ENCODE measurements around the gene TMEM108. TPM values are rescaled to one million over a fixed set of nuclear protein-coding genes. Genes with fewer than 3 reads are reported as not detected.

Gene TMEM108
- total and polyA plus RNA-seq, 10 of the 15 experiments (the other 5 are each of a cell fraction or from before 2014, with no cell fraction given): 0.02 to 0.58 (median 0.12) TPM; not detected in 5

DNA sequence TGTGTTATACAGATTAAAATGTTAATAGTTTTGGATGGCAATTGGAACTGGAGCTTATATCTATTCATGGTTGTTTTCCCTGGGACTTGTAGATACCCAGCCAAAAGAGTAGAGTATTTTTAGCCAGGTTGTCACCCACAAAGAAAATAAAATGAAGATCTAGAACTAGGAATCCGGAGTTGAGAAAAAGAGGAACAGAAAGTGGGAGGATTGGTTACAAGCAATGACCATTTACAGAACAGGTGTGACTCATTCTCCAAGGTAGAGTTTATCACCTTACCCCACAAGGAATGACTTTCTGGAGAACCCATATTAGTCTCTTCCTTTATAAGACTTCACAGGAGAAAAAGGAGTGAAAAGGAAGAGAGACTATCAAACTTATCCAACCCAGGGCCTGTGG lies 99.8 kb downstream of the TMEM108 start (continued):
- no peak for TF ChIP-seq POLR2AphosphoS2 (IDR thresholded peaks at IDR 0.05; ENCODE audit: low read depth, low read length)
- no peak for TF ChIP-seq ZZZ3 (IDR thresholded peaks at IDR 0.05; ENCODE audit: control insufficient read depth, insufficient read length, low read depth)
- TF ChIP-seq GATAD2B (conservative IDR thresholded peaks at IDR 0.05; ENCODE audit: low read depth): 0 out of 2 replicates have a peak, but pooled peaks have one; percentile 34
- TF ChIP-seq RAD51 (IDR thresholded peaks at IDR 0.05): no peak
- no peak for TF ChIP-seq TAF1 (IDR thresholded peaks at IDR 0.05; ENCODE audit: borderline replicate concordance, low read depth, low read length)
- TF ChIP-seq PAX5 (IDR thresholded peaks at IDR 0.05; ENCODE audit: borderline replicate concordance, low read depth, low read length): 0 out of 2 replicates have a peak, but pooled peaks have one; percentile 30
- TF ChIP-seq ZNF24 (IDR thresholded peaks at IDR 0.05): no peak
- no peak for TF ChIP-seq PML (IDR thresholded peaks at IDR 0.05; ENCODE audit: low read length)
- peak; percentile 92 for TF ChIP-seq EED (IDR thresholded peaks at IDR 0.05; ENCODE audit: low read depth)
- TF ChIP-seq NFYA (IDR thresholded peaks at IDR 0.05; ENCODE audit: borderline replicate concordance, low read depth, low read length): no peak
- TF ChIP-seq, protein P1, sequence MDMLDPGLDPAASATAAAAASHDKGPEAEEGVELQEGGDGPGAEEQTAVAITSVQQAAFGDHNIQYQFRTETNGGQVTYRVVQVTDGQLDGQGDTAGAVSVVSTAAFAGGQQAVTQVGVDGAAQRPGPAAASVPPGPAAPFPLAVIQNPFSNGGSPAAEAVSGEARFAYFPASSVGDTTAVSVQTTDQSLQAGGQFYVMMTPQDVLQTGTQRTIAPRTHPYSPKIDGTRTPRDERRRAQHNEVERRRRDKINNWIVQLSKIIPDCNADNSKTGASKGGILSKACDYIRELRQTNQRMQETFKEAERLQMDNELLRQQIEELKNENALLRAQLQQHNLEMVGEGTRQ (IDR thresholded peaks at IDR 0.05; ENCODE audit: borderline replicate concordance, low read depth, low read length): no peak
- TF ChIP-seq, protein P2, sequence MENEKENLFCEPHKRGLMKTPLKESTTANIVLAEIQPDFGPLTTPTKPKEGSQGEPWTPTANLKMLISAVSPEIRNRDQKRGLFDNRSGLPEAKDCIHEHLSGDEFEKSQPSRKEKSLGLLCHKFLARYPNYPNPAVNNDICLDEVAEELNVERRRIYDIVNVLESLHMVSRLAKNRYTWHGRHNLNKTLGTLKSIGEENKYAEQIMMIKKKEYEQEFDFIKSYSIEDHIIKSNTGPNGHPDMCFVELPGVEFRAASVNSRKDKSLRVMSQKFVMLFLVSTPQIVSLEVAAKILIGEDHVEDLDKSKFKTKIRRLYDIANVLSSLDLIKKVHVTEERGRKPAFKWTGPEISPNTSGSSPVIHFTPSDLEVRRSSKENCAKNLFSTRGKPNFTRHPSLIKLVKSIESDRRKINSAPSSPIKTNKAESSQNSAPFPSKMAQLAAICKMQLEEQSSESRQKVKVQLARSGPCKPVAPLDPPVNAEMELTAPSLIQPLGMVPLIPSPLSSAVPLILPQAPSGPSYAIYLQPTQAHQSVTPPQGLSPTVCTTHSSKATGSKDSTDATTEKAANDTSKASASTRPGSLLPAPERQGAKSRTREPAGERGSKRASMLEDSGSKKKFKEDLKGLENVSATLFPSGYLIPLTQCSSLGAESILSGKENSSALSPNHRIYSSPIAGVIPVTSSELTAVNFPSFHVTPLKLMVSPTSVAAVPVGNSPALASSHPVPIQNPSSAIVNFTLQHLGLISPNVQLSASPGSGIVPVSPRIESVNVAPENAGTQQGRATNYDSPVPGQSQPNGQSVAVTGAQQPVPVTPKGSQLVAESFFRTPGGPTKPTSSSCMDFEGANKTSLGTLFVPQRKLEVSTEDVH (IDR thresholded peaks at IDR 0.05; ENCODE audit: low read depth, partially characterized antibody): no peak
- TF ChIP-seq, protein P3, sequence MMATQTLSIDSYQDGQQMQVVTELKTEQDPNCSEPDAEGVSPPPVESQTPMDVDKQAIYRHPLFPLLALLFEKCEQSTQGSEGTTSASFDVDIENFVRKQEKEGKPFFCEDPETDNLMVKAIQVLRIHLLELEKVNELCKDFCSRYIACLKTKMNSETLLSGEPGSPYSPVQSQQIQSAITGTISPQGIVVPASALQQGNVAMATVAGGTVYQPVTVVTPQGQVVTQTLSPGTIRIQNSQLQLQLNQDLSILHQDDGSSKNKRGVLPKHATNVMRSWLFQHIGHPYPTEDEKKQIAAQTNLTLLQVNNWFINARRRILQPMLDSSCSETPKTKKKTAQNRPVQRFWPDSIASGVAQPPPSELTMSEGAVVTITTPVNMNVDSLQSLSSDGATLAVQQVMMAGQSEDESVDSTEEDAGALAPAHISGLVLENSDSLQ (IDR thresholded peaks at IDR 0.05): no peak
- no peak for TF ChIP-seq NKRF (conservative IDR thresholded peaks at IDR 0.05)
- TF ChIP-seq SMC3 (IDR thresholded peaks at IDR 0.05; ENCODE audit: borderline replicate concordance, low read length): no peak
- TF ChIP-seq TARDBP (IDR thresholded peaks at IDR 0.05; ENCODE audit: borderline replicate concordance): no peak
- TF ChIP-seq, protein P4, sequence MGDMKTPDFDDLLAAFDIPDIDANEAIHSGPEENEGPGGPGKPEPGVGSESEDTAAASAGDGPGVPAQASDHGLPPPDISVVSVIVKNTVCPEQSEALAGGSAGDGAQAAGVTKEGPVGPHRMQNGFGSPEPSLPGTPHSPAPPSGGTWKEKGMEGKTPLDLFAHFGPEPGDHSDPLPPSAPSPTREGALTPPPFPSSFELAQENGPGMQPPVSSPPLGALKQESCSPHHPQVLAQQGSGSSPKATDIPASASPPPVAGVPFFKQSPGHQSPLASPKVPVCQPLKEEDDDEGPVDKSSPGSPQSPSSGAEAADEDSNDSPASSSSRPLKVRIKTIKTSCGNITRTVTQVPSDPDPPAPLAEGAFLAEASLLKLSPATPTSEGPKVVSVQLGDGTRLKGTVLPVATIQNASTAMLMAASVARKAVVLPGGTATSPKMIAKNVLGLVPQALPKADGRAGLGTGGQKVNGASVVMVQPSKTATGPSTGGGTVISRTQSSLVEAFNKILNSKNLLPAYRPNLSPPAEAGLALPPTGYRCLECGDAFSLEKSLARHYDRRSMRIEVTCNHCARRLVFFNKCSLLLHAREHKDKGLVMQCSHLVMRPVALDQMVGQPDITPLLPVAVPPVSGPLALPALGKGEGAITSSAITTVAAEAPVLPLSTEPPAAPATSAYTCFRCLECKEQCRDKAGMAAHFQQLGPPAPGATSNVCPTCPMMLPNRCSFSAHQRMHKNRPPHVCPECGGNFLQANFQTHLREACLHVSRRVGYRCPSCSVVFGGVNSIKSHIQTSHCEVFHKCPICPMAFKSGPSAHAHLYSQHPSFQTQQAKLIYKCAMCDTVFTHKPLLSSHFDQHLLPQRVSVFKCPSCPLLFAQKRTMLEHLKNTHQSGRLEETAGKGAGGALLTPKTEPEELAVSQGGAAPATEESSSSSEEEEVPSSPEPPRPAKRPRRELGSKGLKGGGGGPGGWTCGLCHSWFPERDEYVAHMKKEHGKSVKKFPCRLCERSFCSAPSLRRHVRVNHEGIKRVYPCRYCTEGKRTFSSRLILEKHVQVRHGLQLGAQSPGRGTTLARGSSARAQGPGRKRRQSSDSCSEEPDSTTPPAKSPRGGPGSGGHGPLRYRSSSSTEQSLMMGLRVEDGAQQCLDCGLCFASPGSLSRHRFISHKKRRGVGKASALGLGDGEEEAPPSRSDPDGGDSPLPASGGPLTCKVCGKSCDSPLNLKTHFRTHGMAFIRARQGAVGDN (IDR thresholded peaks at IDR 0.05): no peak
- peak; percentile 87; the same call in 1 of the 2 replicates for TF ChIP-seq IRF4 (IDR thresholded peaks at IDR 0.05; ENCODE audit: low read depth, low read length)
- no peak for TF ChIP-seq MLLT1 (IDR thresholded peaks at IDR 0.05)

All from GM12878 (cell line).